ENCODE measurements around the gene SYNE1. TPM values are rescaled to one million over a fixed set of nuclear protein-coding genes. Genes with fewer than 3 reads are reported as not detected.

Gene SYNE1
- total RNA-seq, 1 experiment from 2014 or later, result 27.3 TPM

- Histone ChIP-seq H3K36me3 (no peaks in the 10 kb centered on the region), H3K4me3 (no peak overlapping the region), H3K4me1 (no peaks in the 10 kb centered on the region), H3K27ac (no peak overlapping the region), H3K27me3 (no peaks in the 10 kb centered on the region), H3K9me3 (replicated peaks) (no peaks in the 10 kb centered on the region; the same call in 1 of the 2 replicates)
- no peak for DNase-seq
Observed at GRCh38 chr6:152387091-152387490, 250.1 kb downstream of the SYNE1 start.

GRCh38 chr6:152386131-152386530 is 251.0 kb downstream of the SYNE1 start:
- Histone ChIP-seq H3K4me3 (no peak overlapping the region), H3K27ac (no peak overlapping the region), H3K36me3 (no peaks in the 10 kb centered on the region), H3K9me3 (replicated peaks) (no peaks in the 10 kb centered on the region; the same call in 1 of the 2 replicates), H3K27me3 (no peaks in the 10 kb centered on the region), H3K4me1 (no peaks in the 10 kb centered on the region)
- DNase-seq, result no peak

GRCh38 chr6:152380993-152381898 is 255.9 kb downstream of the SYNE1 start:
- peak; percentile 68 to 78 for DNase-seq
- Histone ChIP-seq H3K4me1 (peaks cover 6% of the 10 kb centered on the region), H3K4me3 (peak overlapping the region; percentile 60), H3K27me3 (no peaks in the 10 kb centered on the region), H3K9me3 (replicated peaks) (no peaks in the 10 kb centered on the region), H3K36me3 (no peaks in the 10 kb centered on the region), H3K27ac (peak overlapping the region; percentile 82)

- Histone ChIP-seq H3K27ac (peak overlapping the region; percentile 82), H3K27me3 (no peaks in the 10 kb centered on the region), H3K4me1 (peaks cover 6% of the 10 kb centered on the region), H3K4me3 (peak overlapping the region; percentile 60), H3K36me3 (no peaks in the 10 kb centered on the region), H3K9me3 (replicated peaks) (no peaks in the 10 kb centered on the region)
- DNase-seq, result peak; percentile 61 to 87
Observed at GRCh38 chr6:152380351-152380767, 256.8 kb downstream of the SYNE1 start.

GRCh38 chr6:152379423-152379822 is 257.7 kb downstream of the SYNE1 start:
- no peak for DNase-seq
- peak overlapping the region; percentile 60 for H3K4me3 ChIP-seq
- H3K9me3 ChIP-seq (replicated peaks), result no peaks in the 10 kb centered on the region
- no peaks in the 10 kb centered on the region for H3K36me3 ChIP-seq
- H3K27me3 ChIP-seq, result no peaks in the 10 kb centered on the region
- H3K4me1 ChIP-seq, result peaks cover 6% of the 10 kb centered on the region
- H3K27ac ChIP-seq, result peak overlapping the region; percentile 82

GRCh38 chr6:152378169-152378568 is 259.0 kb downstream of the SYNE1 start:
- Histone ChIP-seq H3K36me3 (no peaks in the 10 kb centered on the region; the same call in 1 of the 2 replicates), H3K27me3 (no peaks in the 10 kb centered on the region), H3K4me3 (no peak overlapping the region), H3K4me1 (peaks cover 6% of the 10 kb centered on the region), H3K27ac (no peak overlapping the region), H3K9me3 (replicated peaks) (no peaks in the 10 kb centered on the region)
- DNase-seq, result no peak

GRCh38 chr6:152375197-152375596 is 262.0 kb downstream of the SYNE1 start:
- Histone ChIP-seq H3K27ac (no peak overlapping the region), H3K4me1 (peaks cover 6% of the 10 kb centered on the region), H3K36me3 (peaks cover 10% of the 10 kb centered on the region; the same call in 1 of the 2 replicates), H3K9me3 (replicated peaks) (no peaks in the 10 kb centered on the region), H3K27me3 (no peaks in the 10 kb centered on the region), H3K4me3 (no peak overlapping the region)
- DNase-seq, result no peak

GRCh38 chr6:152372945-152373344 is 264.2 kb downstream of the SYNE1 start:
- Histone ChIP-seq H3K9me3 (replicated peaks) (no peaks in the 10 kb centered on the region), H3K4me1 (peaks cover 2% of the 10 kb centered on the region; the same call in 1 of the 2 replicates), H3K27me3 (no peaks in the 10 kb centered on the region), H3K4me3 (no peak overlapping the region), H3K27ac (no peak overlapping the region), H3K36me3 (peaks cover 13% of the 10 kb centered on the region; the same call in 1 of the 2 replicates)
- DNase-seq, result no peak

GRCh38 chr6:152371775-152372174 is 265.4 kb downstream of the SYNE1 start:
- Histone ChIP-seq H3K27ac (no peak overlapping the region), H3K4me3 (no peak overlapping the region), H3K36me3 (peaks cover 15% of the 10 kb centered on the region; the same call in 1 of the 2 replicates), H3K27me3 (no peaks in the 10 kb centered on the region), H3K9me3 (replicated peaks) (no peaks in the 10 kb centered on the region), H3K4me1 (no peaks in the 10 kb centered on the region)
- no peak for DNase-seq

GRCh38 chr6:152368751-152369624 is 268.2 kb downstream of the SYNE1 start:
- DNase-seq, result peak; percentile 73 to 82
- H3K9me3 ChIP-seq (replicated peaks), result no peaks in the 10 kb centered on the region
- H3K27me3 ChIP-seq, result no peaks in the 10 kb centered on the region

GRCh38 chr6:152364866-152365265 is 272.3 kb downstream of the SYNE1 start:
- no peak overlapping the region for H3K27ac ChIP-seq
- peak in 1 of 2 experiments; percentile 25 for DNase-seq
- H3K9me3 ChIP-seq (replicated peaks), result no peaks in the 10 kb centered on the region
- H3K4me3 ChIP-seq, result no peak overlapping the region
- no peaks in the 10 kb centered on the region for H3K27me3 ChIP-seq
- H3K36me3 ChIP-seq, result peaks cover 14% of the 10 kb centered on the region
- no peaks in the 10 kb centered on the region for H3K4me1 ChIP-seq

More at GRCh38 chr6:152368751-152369624, 268.2 kb downstream of the SYNE1 start:
- Histone ChIP-seq H3K36me3 (peaks cover 18% of the 10 kb centered on the region; the same call in 1 of the 2 replicates), H3K27ac (peak overlapping the region; percentile 68), H3K4me3 (peak overlapping the region; percentile 13; the same call in 1 of the 2 replicates), H3K4me1 (no peaks in the 10 kb centered on the region)

GRCh38 chr6:152360034-152360433 is 277.1 kb downstream of the SYNE1 start:
- Histone ChIP-seq H3K4me3 (no peak overlapping the region), H3K36me3 (peaks cover 9% of the 10 kb centered on the region), H3K4me1 (0 out of 2 replicates have a peak, but pooled peaks cover 4% of the 10 kb centered on the region), H3K9me3 (replicated peaks) (no peaks in the 10 kb centered on the region), H3K27me3 (no peaks in the 10 kb centered on the region), H3K27ac (peak overlapping the region; percentile 31; the same call in 1 of the 2 replicates)
- DNase-seq, result peak; percentile 33 to 76

GRCh38 chr6:152356662-152357061 is 280.5 kb downstream of the SYNE1 start:
- Histone ChIP-seq H3K9me3 (replicated peaks) (no peaks in the 10 kb centered on the region), H3K4me3 (no peak overlapping the region), H3K27me3 (no peaks in the 10 kb centered on the region), H3K4me1 (0 out of 2 replicates have a peak, but pooled peaks cover 4% of the 10 kb centered on the region), H3K27ac (no peak overlapping the region), H3K36me3 (peaks cover 15% of the 10 kb centered on the region)
- peak in 1 of 2 experiments; percentile 36 for DNase-seq

- DNase-seq, result no peak
- Histone ChIP-seq H3K36me3 (peaks cover 16% of the 10 kb centered on the region), H3K9me3 (replicated peaks) (no peaks in the 10 kb centered on the region), H3K27ac (no peak overlapping the region), H3K4me1 (0 out of 2 replicates have a peak, but pooled peaks cover 4% of the 10 kb centered on the region), H3K27me3 (no peaks in the 10 kb centered on the region), H3K4me3 (no peak overlapping the region)
Observed at GRCh38 chr6:152356016-152356415, 281.1 kb downstream of the SYNE1 start.

Measured in SJCRH30 (cell line).